Ammon's horn (tissue), 1 donor: ENCODE data around the gene ZFR.
A peak's percentile ranks its signal among the peaks of the same experiment; 100 is the strongest.

Experiments used
- DNase-seq: peaks from one replicate; pipeline ENCODE4 v3.0.0-alpha.2; 2016; ENCODE audit warnings: low spot score

The ZFR gene

GRCh38 chr5:32444431-32445286, at the start of gene ZFR:
Gene ZFR, minus strand, starts transcription at chr5:32444740. Its CDS starts 82 bp downstream, at chr5:32444658.
- DNase-seq = peak; percentile 94

- DNase-seq = no peak
These were observed 46.5 kb upstream of the ZFR start for GRCh38 chr5:32490972-32491557.

GRCh38 chr5:32489791-32490562, 45.4 kb upstream of the ZFR start:
- DNase-seq = peak; percentile 88

- DNase-seq = no peak
These were observed 42.9 kb upstream of the ZFR start for GRCh38 chr5:32487424-32487823.

- DNase-seq = no peak
These were observed 42.5 kb upstream of the ZFR start for GRCh38 chr5:32487008-32487407.

- no peak for DNase-seq
These were observed 37.7 kb upstream of the ZFR start for GRCh38 chr5:32482193-32482592.

- no peak for DNase-seq
These were observed 34.6 kb upstream of the ZFR start for GRCh38 chr5:32479096-32479495.

- DNase-seq = no peak
These were observed 32.4 kb upstream of the ZFR start for GRCh38 chr5:32476891-32477290.

GRCh38 chr5:32475334-32476097, 31.0 kb upstream of the ZFR start:
- peak; percentile 30 for DNase-seq

- no peak for DNase-seq
These were observed 29.8 kb upstream of the ZFR start for GRCh38 chr5:32474209-32474854.

- no peak for DNase-seq
These were observed 28.5 kb upstream of the ZFR start for GRCh38 chr5:32473072-32473471.

GRCh38 chr5:32471784-32472183, 27.2 kb upstream of the ZFR start:
- DNase-seq = peak; percentile 49

GRCh38 chr5:32465076-32465475, 20.5 kb upstream of the ZFR start:
- DNase-seq = no peak

- DNase-seq = no peak
These were observed 18.1 kb upstream of the ZFR start for GRCh38 chr5:32462618-32463017.

- DNase-seq = no peak
These were observed 17.0 kb upstream of the ZFR start for GRCh38 chr5:32461441-32462120.

- no peak for DNase-seq
These were observed 16.2 kb upstream of the ZFR start for GRCh38 chr5:32460702-32461101.

- DNase-seq = no peak
These were observed 14.4 kb upstream of the ZFR start for GRCh38 chr5:32458880-32459495.

- DNase-seq = no peak
These were observed 10.8 kb upstream of the ZFR start for GRCh38 chr5:32455311-32455710.

GRCh38 chr5:32454821-32455220, 10.3 kb upstream of the ZFR start:
- no peak for DNase-seq

GRCh38 chr5:32453916-32454315, 9.4 kb upstream of the ZFR start:
- DNase-seq = no peak
